ENCODE measurements around the gene LATS2.

GRCh38 chr13:20998649-20999415 lies 62.6 kb downstream of the LATS2 start:
- TF ChIP-seq, protein P1, sequence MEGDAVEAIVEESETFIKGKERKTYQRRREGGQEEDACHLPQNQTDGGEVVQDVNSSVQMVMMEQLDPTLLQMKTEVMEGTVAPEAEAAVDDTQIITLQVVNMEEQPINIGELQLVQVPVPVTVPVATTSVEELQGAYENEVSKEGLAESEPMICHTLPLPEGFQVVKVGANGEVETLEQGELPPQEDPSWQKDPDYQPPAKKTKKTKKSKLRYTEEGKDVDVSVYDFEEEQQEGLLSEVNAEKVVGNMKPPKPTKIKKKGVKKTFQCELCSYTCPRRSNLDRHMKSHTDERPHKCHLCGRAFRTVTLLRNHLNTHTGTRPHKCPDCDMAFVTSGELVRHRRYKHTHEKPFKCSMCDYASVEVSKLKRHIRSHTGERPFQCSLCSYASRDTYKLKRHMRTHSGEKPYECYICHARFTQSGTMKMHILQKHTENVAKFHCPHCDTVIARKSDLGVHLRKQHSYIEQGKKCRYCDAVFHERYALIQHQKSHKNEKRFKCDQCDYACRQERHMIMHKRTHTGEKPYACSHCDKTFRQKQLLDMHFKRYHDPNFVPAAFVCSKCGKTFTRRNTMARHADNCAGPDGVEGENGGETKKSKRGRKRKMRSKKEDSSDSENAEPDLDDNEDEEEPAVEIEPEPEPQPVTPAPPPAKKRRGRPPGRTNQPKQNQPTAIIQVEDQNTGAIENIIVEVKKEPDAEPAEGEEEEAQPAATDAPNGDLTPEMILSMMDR (IDR thresholded peaks at IDR 0.05) = no peak
- TF ChIP-seq POLR2A (IDR thresholded peaks at IDR 0.05) = no peak

Measured in thyroid gland (tissue), 4 donors.